Mammary epithelial cell (primary cell): ENCODE measurements around the gene PITPNM2.

Experiments
- CTCF ChIP-seq, 2 donors: IDR thresholded peaks in 1 of 2; conservative IDR thresholded peaks in 1 of 2; 2 replicates each; pipeline ENCODE4 v1.5.1; 2011 to 2012; ENCODE audit warnings: inconsistent platforms in 2 of 2, low read length in 2 of 2, mild to moderate bottlenecking in 2 of 2, control low read depth in 1 of 2, low read depth in 1 of 2; ENCODE audit not compliant: insufficient read depth in 1 of 2; ENCODE audit errors: extremely low read depth in 1 of 2
- EZH2 ChIP-seq: IDR thresholded peaks from 2 replicates; pipeline ENCODE4 v1.6.1; 2012; ENCODE audit warnings: low read length, inconsistent platforms, borderline replicate concordance

GRCh38 chr12:123152833-123153232 lies 1.9 kb upstream of the PITPNM2 start:
- TF ChIP-seq CTCF (conservative IDR thresholded peaks at IDR 0.05 in 1 of 2, IDR thresholded peaks at IDR 0.05 in 1 of 2; ENCODE audit: extremely low read depth in 1 of 2, insufficient read depth in 1 of 2, low read depth in 1 of 2, low read length in 2 of 2) (no peak), EZH2 (no peak)
